ENCODE data around the gene ABR. TPM values are rescaled to one million over a fixed set of nuclear protein-coding genes. Genes with fewer than 3 reads are reported as not detected.
A peak's percentile ranks its signal among the peaks of the same experiment; 100 is the strongest.
"Not testable (repeated sequence)": the region's sequence is repeated elsewhere in the genome, so short reads cannot be mapped to it uniquely, and the experiment has no call there.

The ABR gene
- total and polyA plus RNA-seq, 4 experiments from 2014 or later: 7.2 to 157 (median 86.1) TPM

- Mint-ChIP-seq H3K36me3 (no peaks in the 10 kb centered on the region), H3K4me3 (peak overlapping the region in 7 of 8 donors; percentile 18 to 78 (median 60)), H3K27me3 (no peaks in the 10 kb centered on the region), H3K4me1 (peaks cover 32 to 52% (median 43%) of the 10 kb centered on the region in 4 donors), H3K9me3 (peaks cover 0 to 3% (median 0%) of the 10 kb centered on the region in 8 donors), H3K27ac (peak overlapping the region; percentile 67 to 90 (median 78))
- Histone ChIP-seq H3K27ac (ENCODE audit: low read depth, low read length) (no peak overlapping the region), H3K27me3 (ENCODE audit: insufficient read depth, low read length) (no peaks in the 10 kb centered on the region), H3K9me3 (ENCODE audit: control insufficient read depth in 1 of 2, low read length in 2 of 2) (no peaks in the 10 kb centered on the region), H3K4me1 (ENCODE audit: insufficient read depth, low read length) (peaks cover 59% of the 10 kb centered on the region), H3K36me3 (ENCODE audit: insufficient read depth, low read length) (no peaks in the 10 kb centered on the region), H3K4me3 (ENCODE audit: low read length in 2 of 2) (peak overlapping the region in 1 of 2 donors; percentile 19)
- DNase-seq: peak; percentile 50 to 62 (median 58)
- ChIA-PET POLR2A (ENCODE audit: partially characterized antibody) (interaction anchor here (1.0 to 1.6 kb wide), 3 partner anchors 14 to 205 kb away, joined by 3 to 9 read pairs (median 3); no protein-coding TSS in a partner anchor), CTCF (ENCODE audit: partially characterized antibody) (interaction anchor here (2.0 to 4.0 kb wide), 2 partner anchors 14 to 79 kb away, joined by 6 to 23 read pairs; no protein-coding TSS in a partner anchor)
- intact Hi-C loops (cut with micrococcal nuclease): no loop called here
These were observed 21.4 kb upstream of the ABR start for GRCh38 chr17:1201132-1201702.

GRCh38 chr17:1199271-1199743, 19.5 kb upstream of the ABR start:
- H3K9me3 ChIP-seq (ENCODE audit: control insufficient read depth in 1 of 2, low read length in 2 of 2); H3K36me3 ChIP-seq (ENCODE audit: insufficient read depth, low read length); H3K27ac ChIP-seq (ENCODE audit: low read depth, low read length); H3K9me3 Mint-ChIP-seq; POLR2A ChIA-PET (ENCODE audit: partially characterized antibody); DNase-seq; H3K36me3 Mint-ChIP-seq; H3K27me3 ChIP-seq (ENCODE audit: insufficient read depth, low read length); H3K27me3 Mint-ChIP-seq; intact Hi-C loops (cut with micrococcal nuclease); H3K4me3 ChIP-seq (ENCODE audit: low read length in 2 of 2): not testable (repeated sequence)
- H3K4me1 ChIP-seq (ENCODE audit: insufficient read depth, low read length): peaks cover 59% of the 10 kb centered on the region
- Mint-ChIP-seq H3K4me1 (peaks cover 32 to 50% (median 42%) of the 10 kb centered on the region in 4 donors), H3K4me3 (peak overlapping the region in 1 of 8 donors; percentile 30), H3K27ac (peak overlapping the region in 1 of 7 donors; percentile 21)
- CTCF ChIA-PET (ENCODE audit: partially characterized antibody): interaction anchor here (0.6 to 4.0 kb wide), 6 partner anchors 12 to 174 kb away, joined by 3 to 23 read pairs (median 5); no protein-coding TSS in a partner anchor

GRCh38 chr17:1197781-1198490, 18.2 kb upstream of the ABR start:
- H3K4me1 ChIP-seq (ENCODE audit: insufficient read depth, low read length): peaks cover 58% of the 10 kb centered on the region
- peak overlapping the region; percentile 10 to 81 (median 62) for H3K4me3 Mint-ChIP-seq
- peaks cover 32 to 53% (median 42%) of the 10 kb centered on the region in 4 donors for H3K4me1 Mint-ChIP-seq
- no peak overlapping the region for H3K4me3 ChIP-seq (ENCODE audit: low read length in 2 of 2)
- H3K9me3 Mint-ChIP-seq: no peaks in the 10 kb centered on the region
- H3K9me3 ChIP-seq (ENCODE audit: control insufficient read depth in 1 of 2, low read length in 2 of 2): no peaks in the 10 kb centered on the region
- peak; percentile 61 to 77 (median 72) for DNase-seq
- ChIA-PET POLR2A (ENCODE audit: partially characterized antibody) (interaction anchor here (1.1 to 1.8 kb wide), 5 partner anchors 10 to 519 kb away, joined by 3 to 5 read pairs (median 4); no protein-coding TSS in a partner anchor), CTCF (ENCODE audit: partially characterized antibody) (interaction anchor here (1.3 to 3.0 kb wide), 7 partner anchors 10 to 75 kb away, joined by 3 to 19 read pairs (median 4); no protein-coding TSS in a partner anchor)
- no peaks in the 10 kb centered on the region for H3K36me3 ChIP-seq (ENCODE audit: insufficient read depth, low read length)
- no peaks in the 10 kb centered on the region for H3K36me3 Mint-ChIP-seq
- H3K27me3 Mint-ChIP-seq: no peaks in the 10 kb centered on the region
- intact Hi-C loops (cut with micrococcal nuclease): no loop called here
- H3K27ac ChIP-seq (ENCODE audit: low read depth, low read length): no peak overlapping the region
- H3K27me3 ChIP-seq (ENCODE audit: insufficient read depth, low read length): no peaks in the 10 kb centered on the region
- H3K27ac Mint-ChIP-seq: peak overlapping the region; percentile 22 to 88 (median 75)

- intact Hi-C loops (cut with micrococcal nuclease): no loop called here
- CTCF ChIA-PET (ENCODE audit: partially characterized antibody): interaction anchor here (1.3 to 3.0 kb wide), 6 partner anchors 9 to 75 kb away, joined by 3 to 19 read pairs (median 5); no protein-coding TSS in a partner anchor
- no peak overlapping the region for H3K27ac ChIP-seq (ENCODE audit: low read depth, low read length)
- Mint-ChIP-seq H3K36me3 (no peaks in the 10 kb centered on the region), H3K4me1 (peaks cover 32 to 52% (median 40%) of the 10 kb centered on the region in 4 donors), H3K9me3 (no peaks in the 10 kb centered on the region), H3K27ac (peak overlapping the region in 1 of 7 donors; percentile 75), H3K27me3 (no peaks in the 10 kb centered on the region), H3K4me3 (peak overlapping the region in 5 of 8 donors; percentile 10 to 81 (median 59))
- no peak overlapping the region for H3K4me3 ChIP-seq (ENCODE audit: low read length in 2 of 2)
- peaks cover 52% of the 10 kb centered on the region for H3K4me1 ChIP-seq (ENCODE audit: insufficient read depth, low read length)
- H3K9me3 ChIP-seq (ENCODE audit: control insufficient read depth in 1 of 2, low read length in 2 of 2): no peaks in the 10 kb centered on the region
- POLR2A ChIA-PET (ENCODE audit: partially characterized antibody): interaction anchor here (1.1 to 1.8 kb wide), 5 partner anchors 10 to 519 kb away, joined by 3 to 5 read pairs (median 4); no protein-coding TSS in a partner anchor
- no peak for DNase-seq
- no peaks in the 10 kb centered on the region for H3K27me3 ChIP-seq (ENCODE audit: insufficient read depth, low read length)
- H3K36me3 ChIP-seq (ENCODE audit: insufficient read depth, low read length): no peaks in the 10 kb centered on the region
These were observed 17.6 kb upstream of the ABR start for GRCh38 chr17:1197379-1197778.

GRCh38 chr17:1196946-1197345, 17.2 kb upstream of the ABR start:
- no peak overlapping the region for H3K4me3 ChIP-seq (ENCODE audit: low read length in 2 of 2)
- POLR2A ChIA-PET (ENCODE audit: partially characterized antibody): interaction anchor here (1.1 to 1.8 kb wide), 3 partner anchors 9 to 18 kb away, joined by 3 to 5 read pairs (median 4); no protein-coding TSS in a partner anchor
- Mint-ChIP-seq H3K36me3 (no peaks in the 10 kb centered on the region), H3K4me1 (peaks cover 30 to 47% (median 36%) of the 10 kb centered on the region in 4 donors), H3K27ac (no peak overlapping the region), H3K4me3 (no peak overlapping the region), H3K9me3 (no peaks in the 10 kb centered on the region), H3K27me3 (no peaks in the 10 kb centered on the region)
- H3K4me1 ChIP-seq (ENCODE audit: insufficient read depth, low read length): peaks cover 48% of the 10 kb centered on the region
- no peaks in the 10 kb centered on the region for H3K9me3 ChIP-seq (ENCODE audit: control insufficient read depth in 1 of 2, low read length in 2 of 2)
- no peak for DNase-seq
- intact Hi-C loops (cut with micrococcal nuclease): no loop called here
- H3K27me3 ChIP-seq (ENCODE audit: insufficient read depth, low read length): no peaks in the 10 kb centered on the region
- H3K27ac ChIP-seq (ENCODE audit: low read depth, low read length): no peak overlapping the region
- no peaks in the 10 kb centered on the region for H3K36me3 ChIP-seq (ENCODE audit: insufficient read depth, low read length)
- CTCF ChIA-PET (ENCODE audit: partially characterized antibody): interaction anchor here (1.4 to 3.0 kb wide), 4 partner anchors 9 to 74 kb away, joined by 4 to 19 read pairs (median 11); no protein-coding TSS in a partner anchor

- Mint-ChIP-seq H3K27ac (no peak overlapping the region), H3K36me3 (no peaks in the 10 kb centered on the region), H3K9me3 (no peaks in the 10 kb centered on the region), H3K4me3 (no peak overlapping the region), H3K4me1 (peaks cover 8 to 17% (median 12%) of the 10 kb centered on the region in 4 donors), H3K27me3 (peaks cover 1 to 7% of the 10 kb centered on the region in 2 donors)
- no peak overlapping the region for H3K27ac ChIP-seq (ENCODE audit: low read depth, low read length)
- ChIA-PET CTCF (ENCODE audit: partially characterized antibody) (interaction anchor here (0.9 to 13.5 kb wide), 2 partner anchors 67 to 71 kb away, joined by 3 to 176 read pairs; no protein-coding TSS in a partner anchor), POLR2A (ENCODE audit: partially characterized antibody) (no interaction called here)
- H3K4me1 ChIP-seq (ENCODE audit: insufficient read depth, low read length): peaks cover 11% of the 10 kb centered on the region
- intact Hi-C loops (cut with micrococcal nuclease): no loop called here
- DNase-seq: no peak
- H3K27me3 ChIP-seq (ENCODE audit: insufficient read depth, low read length): no peaks in the 10 kb centered on the region
- no peaks in the 10 kb centered on the region for H3K36me3 ChIP-seq (ENCODE audit: insufficient read depth, low read length)
- no peaks in the 10 kb centered on the region for H3K9me3 ChIP-seq (ENCODE audit: control insufficient read depth in 1 of 2, low read length in 2 of 2)
- no peak overlapping the region for H3K4me3 ChIP-seq (ENCODE audit: low read length in 2 of 2)
These were observed 13.3 kb upstream of the ABR start for GRCh38 chr17:1192911-1193699.
